Smooth muscle cell (in vitro differentiated cells): ENCODE data around the gene ALX4. TPM values are rescaled to one million over a fixed set of nuclear protein-coding genes. Genes with fewer than 3 reads are reported as not detected.
A peak's percentile ranks its signal among the peaks of the same experiment; 100 is the strongest.

ENCODE experiments used
- DNase-seq: peaks from one replicate; lab custom pipeline; 2025; ENCODE audit not compliant: unreplicated experiment; lab: John Stamatoyannopoulos, UW
- H2AFZ ChIP-seq: fragments of 200-600 bp; sonication (generic); 2 replicates; pipeline ENCODE4 v1.6.0; 2016; ENCODE audit warnings: antibody characterized with exemption, low read depth, mild to moderate bottlenecking
- H3F3A ChIP-seq: fragments of 200-600 bp; sonication (generic); 2 replicates; pipeline ENCODE4 v1.6.0; 2017; ENCODE audit warnings: antibody characterized with exemption, low read depth
- H3K27ac ChIP-seq: fragments of 200-600 bp; sonication (generic); 2 replicates; pipeline ENCODE4 v1.5.1; 2016; ENCODE audit warnings: low read depth, mild to moderate bottlenecking
- H3K27me3 ChIP-seq: fragments of 200-600 bp; sonication (generic); 2 replicates; pipeline ENCODE4 v1.6.1; 2016; ENCODE audit warnings: low read depth, mild to moderate bottlenecking
- H3K36me3 ChIP-seq: fragments of 200-600 bp; sonication (generic); 2 replicates; pipeline ENCODE4 v1.5.1; 2016; ENCODE audit warnings: low read depth
- H3K4me1 ChIP-seq: fragments of 200-600 bp; sonication (generic); 2 replicates; pipeline ENCODE4 v1.5.1; 2016; ENCODE audit warnings: low read depth
- H3K4me2 ChIP-seq: fragments of 200-600 bp; sonication (generic); 2 replicates; pipeline ENCODE4 v1.6.0; 2016; ENCODE audit warnings: mild to moderate bottlenecking
- H3K4me3 ChIP-seq: fragments of 200-600 bp; sonication (generic); 2 replicates; pipeline ENCODE4 v1.5.1; 2016; ENCODE audit warnings: mild to moderate bottlenecking
- H3K79me2 ChIP-seq: fragments of 200-600 bp; sonication (generic); 2 replicates; pipeline ENCODE4 v1.6.0; 2016; ENCODE audit warnings: low read depth, mild to moderate bottlenecking
- H3K9ac ChIP-seq: fragments of 200-600 bp; sonication (generic); 2 replicates; pipeline ENCODE4 v1.6.0; 2016; ENCODE audit warnings: low read depth
- H3K9me3 ChIP-seq: fragments of 200-600 bp; sonication (generic); replicated peaks from 2 replicates; pipeline ENCODE4 v1.5.1; 2016; ENCODE audit warnings: low read depth
- H4K20me1 ChIP-seq: fragments of 200-600 bp; sonication (generic); 2 replicates; pipeline ENCODE4 v1.6.0; 2016; ENCODE audit warnings: low read depth
- CTCF ChIP-seq: fragments of 200-600 bp; sonication (generic); IDR thresholded peaks from 2 replicates; pipeline ENCODE4 v1.5.1; 2017; ENCODE audit warnings: borderline replicate concordance, mild to moderate bottlenecking, antibody characterized with exemption; ENCODE audit not compliant: insufficient read depth, poor library complexity, severe bottlenecking
- WGBS: methylation state at CpG from one replicate; pipeline ENCODE4 v1.1.7; 2016; ENCODE audit warnings: low lambda C conversion rate; 5-methylcytosine and 5-hydroxymethylcytosine counted together
- polyA plus RNA-seq: library from polyadenylated mRNA; unstranded; fragments of >200 nt; fragmentation: Nextera tagmentation; extraction: Ambion mirVana; gene quantifications from 2 replicates; pipeline ENCODE4 v1.2.1, GENCODE V29; 2016
- total RNA-seq: library from RNA; depleted of rRNA; stranded (reverse); fragments of >200 nt; gene quantifications from 2 replicates; pipeline ENCODE4 v1.2.3, GENCODE V29; 2014

ALX4 gene
- total RNA-seq, result not detected in 2 replicates
- not detected in 2 replicates for polyA plus RNA-seq

DNA sequence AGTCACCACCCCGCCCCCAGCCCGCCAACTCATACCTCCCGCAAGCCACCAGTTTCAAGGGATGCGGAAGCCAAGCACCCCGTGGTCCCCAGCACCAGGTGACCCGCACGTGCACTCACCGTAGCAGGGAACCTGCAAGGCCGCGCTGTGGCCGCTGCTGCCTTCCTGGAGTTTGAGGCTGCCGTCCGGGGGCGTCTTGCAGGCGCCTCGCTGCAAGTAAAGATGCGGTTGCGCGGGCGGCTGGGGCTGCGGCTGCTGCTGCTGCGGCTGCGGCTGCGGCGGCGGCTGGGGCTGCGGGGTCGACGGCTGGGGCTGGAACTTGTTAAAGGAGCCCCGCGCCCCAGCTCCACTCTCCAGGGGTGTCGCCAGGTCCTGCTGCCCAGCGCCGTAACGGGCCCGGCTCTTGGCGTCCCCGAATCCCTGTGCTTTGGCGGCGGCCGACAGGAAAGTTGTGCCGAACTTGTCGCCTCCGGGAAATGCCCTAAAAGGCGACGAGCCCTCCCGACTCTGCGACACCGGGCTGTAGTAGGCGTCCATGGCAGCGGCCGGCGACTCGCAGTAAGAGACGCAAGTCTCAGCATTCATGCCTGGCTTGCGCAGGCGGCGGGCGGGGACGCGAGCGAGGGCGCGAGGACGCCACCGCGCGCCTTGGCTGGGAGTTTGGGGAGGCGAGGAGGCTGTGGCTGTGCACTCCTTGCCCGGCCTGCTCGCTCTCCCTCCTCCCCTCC is at the start of gene ALX4:
TSS of gene ALX4 (minus strand) at position 662 of the 728 bp plus-strand sequence. CDS start at position 585, 77 bp downstream.
- Histone ChIP-seq H3K4me2 (peak within 1 kb of the TSS; percentile 91), H4K20me1 (no peaks in the 10 kb centered on the region), H3K27ac (no peak within 1 kb of the TSS), H3K4me3 (peak within 1 kb of the TSS; percentile 45), H3K4me1 (peaks cover 34% of the 10 kb centered on the region), H3K27me3 (peaks cover 100% of the 10 kb centered on the region), H2AFZ (no peak within 1 kb of the TSS), H3K36me3 (no peaks in the 10 kb centered on the region), H3F3A (no peaks in the 10 kb centered on the region), H3K79me2 (no peaks in the 10 kb centered on the region), H3K9me3 (no peaks in the 10 kb centered on the region), H3K9ac (no peak within 1 kb of the TSS)
- WGBS, result 1% methylated on average over 68 of the region's 71 CpGs
- no peak for TF ChIP-seq CTCF
- no peak for DNase-seq

DNA sequence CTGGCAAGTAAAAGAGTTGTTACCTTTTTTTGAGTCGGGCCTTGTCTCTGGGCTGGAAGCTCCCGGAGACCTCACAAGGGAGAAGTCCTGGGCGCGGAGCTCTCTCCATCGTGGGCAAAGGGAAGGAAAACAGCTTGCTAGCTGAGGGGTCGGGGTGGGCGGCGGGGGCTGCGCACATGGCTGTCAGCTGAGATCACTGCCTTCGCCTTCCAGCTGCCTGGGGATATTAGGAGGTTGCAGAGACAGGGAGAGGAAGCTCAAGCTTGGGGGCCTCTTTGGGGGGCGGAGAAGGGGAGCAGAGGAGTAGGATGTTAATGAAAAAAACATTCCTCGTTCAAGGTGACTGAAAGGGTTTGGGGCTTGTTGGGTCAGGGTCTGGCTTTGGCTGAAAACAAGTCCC is 49.2 kb upstream of the ALX4 start:
- Histone ChIP-seq H4K20me1 (no peaks in the 10 kb centered on the region), H3F3A (no peaks in the 10 kb centered on the region), H2AFZ (no peak overlapping the region), H3K9ac (no peak overlapping the region), H3K27me3 (peaks cover 7% of the 10 kb centered on the region), H3K79me2 (no peaks in the 10 kb centered on the region), H3K4me1 (no peaks in the 10 kb centered on the region), H3K4me3 (no peak overlapping the region), H3K4me2 (no peak overlapping the region), H3K27ac (no peak overlapping the region), H3K36me3 (no peaks in the 10 kb centered on the region), H3K9me3 (no peaks in the 10 kb centered on the region)
- no peak for DNase-seq
- TF ChIP-seq CTCF, result no peak
- 88% methylated on average over 12 of the region's 12 CpGs for WGBS

- Histone ChIP-seq H3K27ac (no peak overlapping the region), H3K4me1 (no peaks in the 10 kb centered on the region), H3K27me3 (peaks cover 7% of the 10 kb centered on the region), H3K9ac (no peak overlapping the region), H3K36me3 (no peaks in the 10 kb centered on the region), H2AFZ (no peak overlapping the region), H3K4me3 (no peak overlapping the region), H3K4me2 (no peak overlapping the region), H3K79me2 (no peaks in the 10 kb centered on the region), H3F3A (no peaks in the 10 kb centered on the region), H4K20me1 (no peaks in the 10 kb centered on the region), H3K9me3 (no peaks in the 10 kb centered on the region)
- WGBS, result 92% methylated on average over 7 of the region's 7 CpGs
- no peak for DNase-seq
- no peak for TF ChIP-seq CTCF
Measured at GRCh38 chr11:44358713-44359112, 48.8 kb upstream of the ALX4 start.

DNA sequence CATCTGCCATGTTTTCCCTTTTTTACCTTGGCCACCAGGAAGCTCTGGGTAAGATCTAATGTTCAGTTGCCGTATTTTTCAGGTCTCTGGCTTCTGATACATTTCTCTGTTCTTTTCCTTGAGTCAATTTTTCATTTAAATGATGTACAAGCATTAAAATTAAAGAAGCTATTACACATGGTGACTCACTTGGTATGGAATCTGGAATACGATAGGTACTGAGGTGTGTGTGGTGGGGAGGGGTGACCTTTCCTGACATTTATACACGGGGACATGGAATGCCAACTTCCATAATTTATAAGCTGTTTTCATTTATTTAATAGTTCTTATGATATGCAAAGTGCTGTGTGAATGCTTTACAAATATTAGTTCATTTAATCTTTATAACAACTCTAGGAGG is 47.8 kb upstream of the ALX4 start:
- H3K27ac ChIP-seq, result no peak overlapping the region
- 90% methylated on average over 3 of the region's 3 CpGs for WGBS
- peaks cover 7% of the 10 kb centered on the region for H3K27me3 ChIP-seq
- H3K36me3 ChIP-seq, result no peaks in the 10 kb centered on the region
- H3F3A ChIP-seq, result no peaks in the 10 kb centered on the region
- H2AFZ ChIP-seq, result no peak overlapping the region
- no peak for TF ChIP-seq CTCF
- H3K4me3 ChIP-seq, result no peak overlapping the region
- H3K4me2 ChIP-seq, result no peak overlapping the region
- no peaks in the 10 kb centered on the region for H3K4me1 ChIP-seq
- H3K79me2 ChIP-seq, result no peaks in the 10 kb centered on the region
- no peaks in the 10 kb centered on the region for H4K20me1 ChIP-seq
- H3K9me3 ChIP-seq, result no peaks in the 10 kb centered on the region
- no peak for DNase-seq
- H3K9ac ChIP-seq, result no peak overlapping the region
